PC-9 (cell line): ENCODE results near the gene TMEM127. TPM values are rescaled to one million over a fixed set of nuclear protein-coding genes. Genes with fewer than 3 reads are reported as not detected.

ENCODE experiments used
- BruUV-seq: library from RNA; stranded (reverse); fragments of 400-500 nt; replicated peaks from 2 replicates; lab custom pipeline; 2021; lab: Mats Ljungman, UMichigan
- CTCF ChIA-PET: fragments of 300-600 bp; sonication (Branson Sonifier 250); formaldehyde crosslinking; loops from one replicate; lab custom pipeline; 2022; ENCODE audit warnings: antibody characterized with exemption; lab: Charles Lee
- POLR2A ChIA-PET: fragments of 300-600 bp; sonication (Branson Sonifier 250); formaldehyde crosslinking; loops from one replicate; lab custom pipeline; 2022; ENCODE audit warnings: antibody characterized with exemption; ENCODE audit not compliant: unreplicated experiment; lab: Charles Lee
- DNase-seq, 2 experiments: peaks; one replicate each; pipeline versions ENCODE4 v3.0.0 to v3.0.0-alpha.2; 2015 to 2022; ENCODE audit warnings: mixed read lengths in 1 of 2
- H2AFZ ChIP-seq: fragments of 200-600 bp; sonication (generic); 2 replicates; pipeline ENCODE4 v1.8.1; 2017; ENCODE audit warnings: antibody characterized with exemption
- H3F3A ChIP-seq: fragments of 200-600 bp; sonication (generic); 2 replicates; pipeline ENCODE4 v1.8.1; 2017; ENCODE audit warnings: antibody characterized with exemption, mild to moderate bottlenecking, low read depth; ENCODE audit not compliant: insufficient read depth
- H3K27ac ChIP-seq: fragments of 200-600 bp; sonication (generic); 2 replicates; pipeline ENCODE4 v1.6.1; 2016; ENCODE audit warnings: mixed run types
- H3K27me3 ChIP-seq: fragments of 200-600 bp; sonication (generic); 2 replicates; pipeline ENCODE4 v1.6.1; 2016; ENCODE audit warnings: low read depth, mixed run types; ENCODE audit not compliant: insufficient read depth
- H3K36me3 ChIP-seq: fragments of 200-600 bp; sonication (generic); 2 replicates; pipeline ENCODE4 v1.6.1; 2016; ENCODE audit warnings: low read depth, mixed run types
- H3K4me1 ChIP-seq: fragments of 200-600 bp; sonication (generic); replicated peaks from 2 replicates; pipeline ENCODE4 v1.6.1; 2016; ENCODE audit warnings: mixed run types; ENCODE audit not compliant: insufficient read depth
- H3K4me2 ChIP-seq: fragments of 200-600 bp; sonication (generic); 2 replicates; pipeline ENCODE4 v1.6.1; 2017; ENCODE audit warnings: mixed run types
- H3K4me3 ChIP-seq: fragments of 200-600 bp; sonication (generic); 2 replicates; pipeline ENCODE4 v1.6.1; 2016; ENCODE audit warnings: mixed run types
- H3K79me2 ChIP-seq: fragments of 200-600 bp; sonication (generic); 2 replicates; pipeline ENCODE4 v1.6.1; 2017; ENCODE audit warnings: low read depth, mixed run types
- H3K9me2 ChIP-seq: fragments of 200-600 bp; sonication (generic); 2 replicates; pipeline ENCODE4 v1.8.1; 2017; ENCODE audit warnings: mild to moderate bottlenecking; ENCODE audit not compliant: insufficient read depth
- H3K9me3 ChIP-seq: fragments of 200-600 bp; sonication (generic); 2 replicates; pipeline ENCODE4 v1.8.1; 2016; ENCODE audit warnings: low read depth; ENCODE audit not compliant: insufficient read depth
- H4K20me1 ChIP-seq: fragments of 200-600 bp; sonication (generic); 2 replicates; pipeline ENCODE4 v1.8.1; 2017; ENCODE audit not compliant: insufficient read depth
- CTCF ChIP-seq: fragments of 200-600 bp; sonication (generic); conservative IDR thresholded peaks from 2 replicates; pipeline ENCODE4 v1.6.1; 2017; ENCODE audit warnings: mixed run types, antibody characterized with exemption, mild to moderate bottlenecking, moderate library complexity
- EZH2 ChIP-seq: fragments of 200-600 bp; sonication (generic); IDR thresholded peaks from 2 replicates; pipeline ENCODE4 v1.8.0; 2017; ENCODE audit warnings: antibody characterized with exemption, low read depth
- intact Hi-C: fragments of 100-400 bp; cut with micrococcal nuclease; formaldehyde crosslinking; loops from one replicate; pipeline ENCODE4 v1.10.0; 2022; ENCODE audit not compliant: unreplicated experiment
- total RNA-seq: library from RNA; stranded (reverse); gene quantifications from 2 replicates; pipeline ENCODE4 v1.2.3, GENCODE V29; 2021

The TMEM127 gene
- total RNA-seq, 1 experiment from 2014 or later, result 50.3 TPM

GRCh38 chr2:96291751-96292150 lies 26.0 kb upstream of the TMEM127 start:
- H3K79me2 ChIP-seq, result no peaks in the 10 kb centered on the region
- H4K20me1 ChIP-seq, result peaks cover 29% of the 10 kb centered on the region; the same call in 1 of the 2 replicates
- H3F3A ChIP-seq, result peaks cover 5% of the 10 kb centered on the region; the same call in 1 of the 2 replicates
- intact Hi-C loops, result no loop called here
- H2AFZ ChIP-seq, result no peak overlapping the region
- peaks cover 88% of the 10 kb centered on the region for H3K36me3 ChIP-seq
- H3K27me3 ChIP-seq, result no peaks in the 10 kb centered on the region
- H3K4me2 ChIP-seq, result no peak overlapping the region
- CTCF ChIA-PET, result no interaction called here
- H3K4me1 ChIP-seq, result no peaks in the 10 kb centered on the region
- no TSS peak for BruUV-seq
- DNase-seq, result peak in 1 of 2 experiments; percentile 43
- TF ChIP-seq CTCF, result no peak
- H3K27ac ChIP-seq, result no peak overlapping the region
- H3K4me3 ChIP-seq, result no peak overlapping the region
- POLR2A ChIA-PET, result no interaction called here
- no peaks in the 10 kb centered on the region for H3K9me3 ChIP-seq
- H3K9me2 ChIP-seq, result no peaks in the 10 kb centered on the region

- ChIA-PET POLR2A (no interaction called here), CTCF (no interaction called here)
- peaks cover 82% of the 10 kb centered on the region for H3K36me3 ChIP-seq
- no peaks in the 10 kb centered on the region for H3K4me1 ChIP-seq
- no peaks in the 10 kb centered on the region for H3K9me2 ChIP-seq
- H3F3A ChIP-seq, result no peaks in the 10 kb centered on the region
- BruUV-seq, result no TSS peak
- no peaks in the 10 kb centered on the region for H3K9me3 ChIP-seq
- intact Hi-C loops, result no loop called here
- DNase-seq, result no peak
- H2AFZ ChIP-seq, result no peak overlapping the region
- H3K27me3 ChIP-seq, result no peaks in the 10 kb centered on the region
- H4K20me1 ChIP-seq, result peaks cover 15% of the 10 kb centered on the region; the same call in 1 of the 2 replicates
- H3K4me2 ChIP-seq, result no peak overlapping the region
- no peak overlapping the region for H3K27ac ChIP-seq
- H3K4me3 ChIP-seq, result no peak overlapping the region
- no peaks in the 10 kb centered on the region for H3K79me2 ChIP-seq
- TF ChIP-seq CTCF (no peak), EZH2 (no peak)
These were observed 21.6 kb upstream of the TMEM127 start for GRCh38 chr2:96287273-96287856.

GRCh38 chr2:96276787-96277499 lies 11.1 kb upstream of the TMEM127 start:
- TF ChIP-seq CTCF, result no peak
- no peak for TF ChIP-seq EZH2
- no peak overlapping the region for H2AFZ ChIP-seq
- no peak overlapping the region for H3K4me3 ChIP-seq
- H3F3A ChIP-seq, result peaks cover 58% of the 10 kb centered on the region
- TSS peak; percentile 2 for BruUV-seq
- no peak overlapping the region for H3K27ac ChIP-seq
- ChIA-PET POLR2A (no interaction called here), CTCF (no interaction called here)
- no peak overlapping the region for H3K4me2 ChIP-seq
- no peaks in the 10 kb centered on the region for H3K9me2 ChIP-seq
- no peaks in the 10 kb centered on the region for H3K4me1 ChIP-seq
- H3K9me3 ChIP-seq, result no peaks in the 10 kb centered on the region
- H4K20me1 ChIP-seq, result peaks cover 8% of the 10 kb centered on the region; the same call in 1 of the 2 replicates
- intact Hi-C loops, result no loop called here
- H3K79me2 ChIP-seq, result no peaks in the 10 kb centered on the region
- no peak for DNase-seq
- no peaks in the 10 kb centered on the region for H3K27me3 ChIP-seq
- H3K36me3 ChIP-seq, result peaks cover 71% of the 10 kb centered on the region
